ENCODE measurements around the gene BLCAP. TPM values are rescaled to one million over a fixed set of nuclear protein-coding genes. Genes with fewer than 3 reads are reported as not detected.
"Not testable (repeated sequence)": the region's sequence is repeated elsewhere in the genome, so short reads cannot be mapped to it uniquely, and the experiment has no call there.

The BLCAP gene, protein sequence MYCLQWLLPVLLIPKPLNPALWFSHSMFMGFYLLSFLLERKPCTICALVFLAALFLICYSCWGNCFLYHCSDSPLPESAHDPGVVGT
- 90.3 TPM for total RNA-seq

DNA sequence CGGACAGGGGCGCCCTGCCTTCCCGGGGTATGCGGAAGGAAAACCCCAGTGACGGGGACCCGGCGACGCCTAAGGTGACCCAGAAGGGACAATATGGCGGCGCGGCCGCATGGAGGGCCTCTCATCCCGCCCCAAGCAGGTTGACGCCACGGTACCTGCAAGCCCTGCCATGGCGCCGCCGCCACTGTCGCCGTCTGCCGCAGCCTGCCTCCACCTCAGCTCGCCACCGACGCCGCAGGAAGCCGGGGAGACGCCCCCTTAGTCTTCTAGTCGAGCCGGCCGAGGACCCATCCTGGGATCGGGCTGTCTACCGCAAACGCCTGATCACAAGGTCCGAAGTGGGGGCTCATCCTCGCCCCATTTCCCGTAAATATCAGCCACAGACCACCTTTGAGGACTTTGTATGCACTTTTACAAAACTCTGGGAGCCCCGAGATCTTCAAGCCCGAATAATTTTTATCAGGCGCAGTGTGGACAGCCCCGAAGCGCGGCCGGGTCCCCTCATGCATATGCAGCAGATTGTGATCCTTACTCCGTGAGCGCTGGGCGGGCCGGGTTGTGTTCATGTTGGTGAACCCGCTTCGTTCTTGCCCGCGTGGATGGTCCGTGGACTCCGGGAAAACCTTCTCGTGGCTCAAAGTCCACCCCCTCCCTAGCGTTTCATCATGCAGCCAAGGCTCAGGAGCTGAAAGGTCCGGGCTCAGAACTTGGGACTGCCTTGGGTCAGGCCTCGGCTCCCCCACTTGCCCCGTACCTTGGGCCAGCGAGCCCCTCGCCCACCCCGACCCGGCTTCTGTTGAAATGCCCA is at the start of gene BLCAP:
BLCAP (minus strand) TSS at position 239 of the 808 bp plus-strand sequence. CDS start 8,702 bp downstream, outside the sequence.
- peak; percentile 89 for DNase-seq (ENCODE audit: low spot score)

DNA sequence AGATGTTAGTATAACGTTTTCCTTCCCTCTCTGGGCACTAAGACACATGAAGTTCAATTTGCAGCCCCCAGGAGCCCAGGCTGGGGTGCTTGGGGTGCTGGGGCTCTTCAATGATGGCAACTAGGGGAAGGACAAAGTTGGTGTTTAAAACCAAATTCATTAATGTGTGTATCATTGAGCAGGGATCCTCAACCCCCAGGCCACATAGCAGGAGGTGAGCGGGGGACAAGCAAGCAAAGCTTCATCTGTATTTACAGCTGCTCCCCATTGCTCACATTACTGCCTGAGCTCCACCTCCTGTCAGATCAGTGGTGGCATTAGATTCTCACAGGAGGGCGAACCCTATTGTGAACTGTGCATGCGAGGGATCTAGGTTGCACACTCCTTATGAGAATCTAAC is 49.8 kb upstream of the BLCAP start:
- not testable (repeated sequence) for DNase-seq (ENCODE audit: low spot score)

DNA sequence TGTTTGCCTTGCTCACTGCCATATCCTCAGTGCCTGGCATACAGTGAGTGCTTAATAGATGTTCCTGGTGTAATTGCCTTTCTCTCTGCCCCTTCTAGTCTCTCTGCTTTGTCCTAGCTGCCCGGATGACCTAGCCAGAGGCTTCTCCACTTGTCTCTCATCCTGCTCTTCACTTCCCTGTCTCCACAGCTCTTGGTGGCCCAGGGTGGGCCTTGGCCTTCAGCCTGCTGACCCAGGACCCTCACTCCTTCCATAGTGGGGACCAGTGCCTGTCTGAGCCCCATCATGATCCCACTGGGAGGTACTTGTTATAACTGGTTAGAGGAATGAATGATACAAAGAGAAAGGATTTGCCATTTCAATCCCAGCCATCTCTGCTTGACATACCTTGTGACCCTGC is 49.2 kb upstream of the BLCAP start:
- no peak for DNase-seq (ENCODE audit: low spot score)

DNA sequence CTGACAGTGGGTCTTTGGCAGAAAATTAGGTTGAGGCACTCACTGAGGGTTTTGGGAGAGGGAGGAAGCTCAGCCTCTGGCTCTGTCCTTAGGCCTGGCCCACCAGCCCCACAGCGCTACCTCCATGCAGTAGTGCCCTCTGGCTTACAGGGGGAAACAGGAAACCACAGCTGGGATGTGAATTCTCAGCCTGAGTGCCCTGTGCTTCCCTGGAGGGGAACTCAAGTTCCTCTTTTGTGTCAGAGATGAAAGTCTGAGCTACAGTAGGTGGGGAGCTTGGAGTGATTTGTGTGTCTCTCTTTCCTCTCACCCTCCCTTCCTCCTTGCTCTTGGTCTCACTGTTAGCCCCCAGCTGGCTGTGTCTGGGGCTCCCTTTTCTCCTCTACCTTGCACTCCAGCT is 48.2 kb upstream of the BLCAP start:
- DNase-seq (ENCODE audit: low spot score) = no peak

DNA sequence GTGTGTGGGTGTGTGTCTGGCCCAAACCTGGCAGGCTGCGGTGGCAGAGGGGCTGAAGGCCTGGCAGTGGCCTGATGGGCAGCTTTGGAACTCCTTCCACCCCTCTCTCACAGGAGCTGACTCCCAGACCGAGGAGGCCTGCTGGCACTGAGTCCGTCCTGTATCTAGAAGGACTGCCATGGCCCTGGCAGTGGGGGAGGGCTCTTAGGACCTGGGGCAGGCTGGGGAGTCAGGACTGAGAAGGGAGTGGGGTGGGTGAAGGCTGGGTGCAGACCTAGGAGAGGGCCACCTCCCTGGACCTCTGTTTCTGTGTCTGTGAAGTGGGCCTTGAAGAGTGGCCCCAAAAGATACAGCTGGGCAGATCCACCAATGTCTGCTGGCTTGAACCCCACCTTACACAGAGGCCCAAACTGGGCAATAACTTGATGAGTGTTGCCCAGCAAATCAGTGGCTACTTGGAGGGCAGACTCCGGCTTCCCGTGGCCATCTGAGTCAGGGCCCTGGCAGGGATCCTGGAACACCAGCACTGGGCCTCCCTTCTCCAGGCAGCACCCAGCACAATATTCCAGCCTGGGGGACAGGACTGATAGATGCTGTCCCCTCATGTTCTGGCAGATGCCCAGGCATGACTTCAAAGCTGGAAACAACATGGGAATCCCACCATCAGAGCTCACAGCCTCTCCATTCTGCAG is 46.7 kb upstream of the BLCAP start:
- no peak for DNase-seq (ENCODE audit: low spot score)

DNA sequence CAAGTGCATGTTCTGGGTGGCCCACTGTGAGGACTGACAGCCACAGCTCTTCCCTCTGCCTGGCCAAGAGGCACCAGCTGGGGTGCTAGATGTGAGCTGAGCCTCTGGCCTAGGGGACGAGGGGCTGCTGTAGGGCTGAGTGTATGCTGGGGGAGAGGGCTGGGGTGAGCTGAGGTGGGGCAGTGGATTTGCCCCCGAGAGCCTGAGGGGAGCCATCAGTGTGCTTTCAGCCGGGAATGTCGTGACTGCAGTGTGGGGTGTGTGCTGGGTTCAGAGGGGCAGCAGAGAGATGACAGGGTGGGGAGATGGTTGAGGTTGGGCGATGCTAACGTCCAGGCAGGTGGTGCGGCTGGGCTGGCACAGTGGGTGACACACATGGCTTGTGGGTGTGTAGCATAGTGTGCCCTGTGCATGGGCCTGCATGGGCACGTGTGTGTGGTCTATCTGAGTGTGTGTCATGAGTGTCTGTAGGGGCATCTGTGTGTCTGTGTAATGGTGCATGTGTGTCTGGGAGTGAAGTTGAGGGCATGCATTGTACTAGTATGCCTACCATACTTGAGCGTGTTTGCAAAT is 46.0 kb upstream of the BLCAP start:
- no peak for DNase-seq (ENCODE audit: low spot score)

DNA sequence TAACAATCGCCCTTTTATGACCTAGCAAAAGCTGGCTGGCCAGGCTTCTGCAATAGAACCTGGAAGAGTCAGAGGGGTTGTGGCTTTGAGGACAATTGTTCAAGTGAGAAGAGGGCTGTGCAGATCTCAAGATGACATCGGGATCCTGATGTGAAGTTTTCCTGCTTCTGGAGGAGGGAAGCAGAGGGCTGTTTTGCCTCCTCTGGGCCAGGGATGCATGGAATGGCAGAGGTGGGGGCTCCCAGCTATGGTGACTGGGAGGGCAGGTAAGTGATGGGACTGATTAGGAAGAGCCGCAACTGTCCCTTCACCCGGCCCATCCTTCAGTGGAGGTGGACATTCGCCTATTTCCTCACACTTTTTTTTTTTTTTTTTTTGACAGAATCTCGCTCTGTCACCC is 43.4 kb upstream of the BLCAP start:
- DNase-seq (ENCODE audit: low spot score) = no peak

DNA sequence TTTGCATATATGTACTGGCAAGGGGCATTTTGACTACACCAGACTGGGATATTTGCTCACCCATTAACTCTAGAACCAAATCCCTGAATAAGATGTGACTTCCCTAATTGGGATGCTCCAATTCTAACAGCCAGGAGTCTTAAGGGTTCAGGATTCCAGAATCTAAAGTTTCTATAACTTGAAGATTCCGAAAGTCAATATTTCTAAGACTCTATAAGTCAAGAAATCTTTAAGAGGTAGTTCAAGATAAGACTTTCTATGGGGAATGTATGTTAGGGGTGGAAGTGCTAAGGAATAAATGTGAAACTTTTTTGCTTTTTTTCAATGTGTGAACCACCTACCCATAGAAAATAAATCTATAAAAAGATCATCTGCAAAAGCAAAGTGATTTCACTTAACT is 42.7 kb upstream of the BLCAP start:
- no peak for DNase-seq (ENCODE audit: low spot score)

DNA sequence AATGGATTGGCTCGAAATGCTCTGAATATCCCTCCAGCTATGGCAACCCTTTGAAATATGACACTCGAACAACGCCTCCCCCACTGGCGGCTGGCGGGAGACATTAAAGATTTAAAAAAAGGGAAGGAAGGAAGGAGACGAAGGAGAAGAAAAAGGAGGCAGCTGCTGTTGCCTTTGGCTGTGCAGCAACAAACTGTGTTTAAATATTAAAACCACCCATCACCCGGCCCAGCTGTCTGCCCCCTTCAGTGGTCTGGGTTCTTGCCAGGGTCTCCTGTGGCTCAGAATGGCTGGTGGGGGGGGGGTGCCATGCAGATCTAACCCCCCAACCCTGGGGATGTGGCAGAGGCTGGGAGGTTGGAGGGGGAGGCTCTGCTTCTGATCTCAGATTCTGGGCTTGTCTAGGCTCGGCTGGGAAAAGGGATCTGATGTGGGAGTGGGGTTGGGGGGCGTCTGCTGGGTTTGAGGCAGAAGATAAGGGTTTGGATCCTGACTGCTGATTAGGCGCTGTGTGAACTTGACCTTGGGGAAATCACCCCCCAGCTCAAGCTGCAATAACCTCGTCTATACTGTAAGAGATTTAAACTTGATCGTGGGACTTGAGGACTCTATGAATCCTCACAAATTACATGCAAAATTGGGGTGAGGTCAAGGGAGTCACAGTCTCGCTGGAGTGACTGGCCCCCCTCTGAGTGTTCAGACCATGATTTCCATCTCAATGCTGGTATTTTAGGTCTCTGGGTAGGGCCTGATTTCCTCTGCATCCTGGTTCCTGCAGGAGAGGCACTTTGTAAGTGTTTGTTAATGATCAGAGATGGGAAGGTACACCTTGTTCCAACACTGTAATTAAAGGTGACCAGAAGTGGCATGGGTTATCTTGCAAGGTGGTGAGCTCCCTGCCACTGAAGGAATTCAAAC is 40.3 kb upstream of the BLCAP start:
- DNase-seq (ENCODE audit: low spot score) = no peak

DNA sequence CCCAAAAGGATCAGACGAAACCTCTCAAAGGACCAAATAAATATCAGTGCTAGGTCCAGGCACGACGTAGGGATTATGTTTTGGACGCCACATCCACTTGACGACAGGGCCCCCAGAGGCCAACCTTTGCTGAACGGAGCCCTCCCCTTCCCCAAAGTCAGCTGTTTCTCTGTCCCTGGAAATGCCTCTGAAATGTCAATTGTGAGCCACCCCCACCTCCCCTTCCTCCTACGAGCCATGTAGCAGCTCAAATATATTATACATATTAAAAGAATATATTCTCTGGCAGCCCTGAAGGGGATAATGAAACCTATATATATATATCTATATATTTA is 39.6 kb upstream of the BLCAP start:
- no peak for DNase-seq (ENCODE audit: low spot score)

DNA sequence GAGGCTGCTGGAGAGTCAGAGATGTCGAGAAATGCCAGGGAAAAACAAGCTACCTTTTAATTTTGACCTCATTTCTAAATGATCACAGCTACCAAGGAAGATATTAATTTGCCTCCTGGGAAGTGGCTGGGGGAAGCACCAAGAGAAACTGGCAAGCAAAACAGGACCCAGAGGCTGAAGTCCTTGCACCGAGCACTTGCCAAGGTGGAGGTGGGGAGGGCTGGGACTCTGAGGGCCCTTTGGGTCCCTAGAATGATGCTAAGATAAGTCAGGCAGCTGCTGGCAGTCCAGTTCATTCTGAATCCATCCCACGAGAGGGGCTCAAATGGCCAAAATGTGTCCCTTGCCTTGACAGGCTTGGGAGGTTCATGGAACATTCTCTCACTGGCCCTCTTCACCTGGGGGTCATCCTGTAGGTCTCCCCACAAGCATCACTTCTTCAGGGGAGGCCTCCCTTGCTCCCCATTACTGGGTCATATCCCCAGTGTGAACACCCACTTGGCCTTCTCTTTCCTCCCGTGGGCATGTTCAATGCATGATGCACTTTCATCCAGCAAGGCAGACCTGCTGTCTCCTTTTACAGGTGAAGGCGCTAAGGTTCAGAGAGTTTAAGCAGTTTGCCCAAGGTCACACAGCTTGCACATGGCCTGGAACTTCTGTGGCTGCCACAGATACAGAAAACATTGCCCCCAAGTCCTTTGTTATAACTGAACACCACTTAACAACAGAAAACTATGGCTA is 39.1 kb upstream of the BLCAP start:
- no peak for DNase-seq (ENCODE audit: low spot score)

DNA sequence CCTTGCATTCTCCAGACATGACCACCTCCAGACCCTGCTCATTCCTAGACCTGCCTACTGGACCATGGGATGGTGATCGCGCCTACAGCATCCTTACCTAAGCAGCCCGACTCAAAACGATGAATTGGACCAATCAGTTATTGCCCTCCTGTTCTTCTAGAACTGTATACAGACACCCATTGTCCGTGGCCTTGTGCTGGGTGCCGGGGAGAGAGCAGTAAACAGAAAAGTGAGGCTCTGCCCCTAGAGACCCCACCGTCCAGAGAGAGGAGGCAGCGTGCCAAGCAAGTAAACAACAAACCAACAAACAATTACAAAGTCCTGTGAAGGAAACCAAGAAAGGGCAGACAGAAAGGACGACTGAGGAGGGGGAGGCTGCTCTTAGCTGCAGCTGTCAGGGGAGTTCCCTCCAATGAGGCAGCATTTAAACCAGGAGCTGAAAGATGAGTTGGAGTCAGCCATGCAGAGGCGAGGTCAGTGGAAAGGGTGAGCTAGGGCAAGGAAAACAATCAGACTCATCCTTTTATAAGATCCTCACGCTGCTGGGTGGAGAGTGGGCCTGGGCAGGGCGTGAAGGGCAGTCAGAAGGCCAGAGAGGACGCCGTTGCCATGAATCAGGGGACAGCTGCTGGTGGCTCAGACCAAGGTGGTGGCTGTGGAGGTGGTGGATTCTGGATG is 37.6 kb upstream of the BLCAP start:
- no peak for DNase-seq (ENCODE audit: low spot score)

DNA sequence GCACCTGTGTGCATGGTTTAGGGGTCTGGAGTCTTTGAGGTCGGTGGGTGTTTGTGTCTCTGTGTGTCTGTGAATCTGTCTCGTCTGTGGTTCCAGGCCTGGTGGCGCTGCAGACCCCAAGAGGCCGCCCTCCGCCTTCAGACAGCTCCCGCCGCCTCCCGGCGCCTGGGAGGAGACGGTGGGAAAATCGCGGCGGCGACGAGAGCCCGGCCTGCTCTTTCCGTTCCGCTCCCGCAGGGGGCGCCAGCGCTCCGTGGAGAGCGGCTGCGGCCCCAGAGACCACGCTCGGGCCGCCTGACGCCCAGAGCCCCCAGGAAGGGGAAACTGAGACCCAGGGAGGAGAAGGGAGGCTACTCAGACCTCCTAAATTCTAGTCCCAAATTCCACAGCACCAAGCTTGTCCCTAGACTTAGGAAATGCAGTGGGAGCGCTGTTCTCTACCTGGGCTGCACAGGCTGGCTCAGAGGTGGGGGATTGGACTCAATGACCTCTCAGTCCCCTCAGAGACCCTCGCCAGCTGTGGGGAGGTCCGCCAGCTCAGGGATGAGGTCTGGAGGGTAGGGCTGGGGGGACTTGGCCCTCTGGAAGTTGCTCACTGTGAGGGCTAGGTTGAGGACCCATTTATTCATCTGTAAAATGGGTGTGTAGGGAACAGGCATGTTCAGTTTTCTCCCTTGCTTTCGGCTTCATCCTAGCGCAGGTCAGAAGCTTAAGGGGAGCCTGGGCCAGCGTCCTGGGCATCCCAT is 36.9 kb upstream of the BLCAP start:
- peak; percentile 25 for DNase-seq (ENCODE audit: low spot score)

DNA sequence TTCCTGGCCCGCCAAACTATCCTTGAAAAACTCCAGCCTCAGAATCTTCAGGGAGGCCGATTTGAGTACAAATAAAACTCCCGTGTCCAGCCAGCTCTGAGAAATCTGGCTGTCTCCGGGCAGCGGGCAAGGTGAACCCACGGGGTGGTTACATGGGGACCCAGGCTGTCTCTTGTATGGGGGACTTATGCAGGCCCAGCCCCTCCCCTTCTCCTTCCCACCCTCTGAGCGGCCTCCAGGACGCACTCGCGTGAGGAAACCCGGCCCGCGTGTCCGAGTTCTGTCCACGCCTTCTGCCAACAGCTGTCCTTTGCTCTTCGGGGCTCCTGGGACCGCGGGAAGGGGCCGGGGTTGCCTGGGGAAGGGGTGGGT is 36.3 kb upstream of the BLCAP start:
- DNase-seq (ENCODE audit: low spot score) = no peak

DNA sequence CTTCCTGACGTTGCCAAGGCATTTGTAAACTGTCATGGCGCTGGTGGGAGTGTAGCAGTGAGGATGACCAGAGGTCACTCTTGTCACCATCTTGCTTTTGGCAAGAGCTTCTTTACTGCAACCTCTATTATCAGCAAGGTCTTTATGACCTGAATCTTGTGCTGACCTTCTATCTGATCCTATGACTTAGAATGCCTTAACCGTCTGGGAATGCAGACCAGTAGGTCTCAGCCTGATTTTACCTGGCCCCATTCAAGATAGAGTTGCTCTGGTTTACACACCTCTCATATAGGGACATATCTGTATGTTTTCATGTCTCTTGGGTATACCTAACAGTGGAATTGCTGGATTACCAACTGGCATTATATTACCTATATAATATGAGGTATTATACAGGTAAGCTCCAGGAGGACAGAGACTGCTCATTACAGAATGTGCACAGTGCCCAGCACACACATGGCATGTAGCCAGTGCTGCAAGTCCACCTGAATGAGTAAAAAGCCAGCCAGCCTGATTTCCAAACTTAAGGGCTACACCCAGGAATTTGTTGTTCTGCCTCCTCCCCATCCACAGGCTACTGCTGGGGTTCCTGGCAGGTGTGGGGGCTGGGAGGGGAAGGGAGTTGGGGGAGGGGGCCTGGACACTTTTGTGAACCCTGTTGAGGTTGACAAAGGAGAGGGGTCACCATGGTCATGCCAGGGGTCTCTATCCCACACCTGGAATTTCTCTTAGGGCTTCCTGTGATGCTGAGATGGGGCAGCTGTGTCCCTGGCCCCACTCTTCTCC is 35.2 kb upstream of the BLCAP start:
- no peak for DNase-seq (ENCODE audit: low spot score)

DNA sequence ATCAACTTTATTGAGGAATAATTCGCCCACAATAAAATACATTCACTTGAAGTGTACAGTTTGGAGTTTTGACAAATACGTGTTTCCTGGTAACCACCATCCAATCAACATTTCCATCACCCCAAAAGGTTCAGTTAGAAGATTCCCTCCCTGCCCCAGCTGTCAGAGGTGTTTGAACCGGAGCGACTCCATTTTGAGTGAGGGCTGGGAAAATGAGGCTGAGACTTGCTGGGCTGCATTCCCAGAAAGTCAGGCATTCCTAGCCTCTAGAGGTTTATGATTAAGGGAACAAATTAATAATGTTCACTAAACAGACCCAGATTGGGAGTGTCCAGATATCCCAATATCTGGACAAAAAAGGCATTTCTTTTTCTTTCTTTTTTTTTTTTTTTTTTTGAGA is 33.0 kb upstream of the BLCAP start:
- no peak for DNase-seq (ENCODE audit: low spot score)

DNA sequence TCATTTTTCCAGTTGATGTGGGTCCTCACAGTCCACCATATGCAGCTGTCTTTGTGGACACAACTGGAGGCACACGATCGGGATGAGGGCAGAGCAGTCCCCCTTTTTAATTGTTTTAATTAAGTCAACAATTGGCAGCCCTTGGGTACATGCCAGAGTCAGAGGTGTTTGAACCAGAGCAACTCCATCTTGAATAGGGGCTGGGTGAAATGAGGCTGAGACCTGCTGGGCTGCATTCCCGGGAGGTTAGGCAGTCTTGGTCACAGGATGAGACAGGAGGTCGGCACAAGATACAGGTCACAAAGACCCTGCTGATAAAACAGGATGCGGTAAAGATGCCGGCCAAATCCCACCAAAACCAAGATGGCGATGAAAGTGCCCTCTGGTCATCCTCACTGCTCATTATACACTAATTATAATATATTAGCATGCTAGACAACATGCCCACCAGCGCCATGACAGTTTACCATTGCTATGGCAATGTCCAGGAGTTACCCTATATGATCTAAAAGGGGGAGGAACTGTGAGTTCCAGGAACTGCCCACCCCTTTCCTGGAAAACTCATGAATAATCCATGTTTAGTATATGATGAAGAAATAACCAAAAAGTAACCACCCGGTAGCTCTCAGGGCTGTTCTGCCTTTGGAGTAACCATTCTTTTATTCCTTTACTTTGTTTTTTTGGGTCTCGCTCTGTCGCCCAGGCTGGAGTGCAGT is 31.8 kb upstream of the BLCAP start:
- no peak for DNase-seq (ENCODE audit: low spot score)

DNA sequence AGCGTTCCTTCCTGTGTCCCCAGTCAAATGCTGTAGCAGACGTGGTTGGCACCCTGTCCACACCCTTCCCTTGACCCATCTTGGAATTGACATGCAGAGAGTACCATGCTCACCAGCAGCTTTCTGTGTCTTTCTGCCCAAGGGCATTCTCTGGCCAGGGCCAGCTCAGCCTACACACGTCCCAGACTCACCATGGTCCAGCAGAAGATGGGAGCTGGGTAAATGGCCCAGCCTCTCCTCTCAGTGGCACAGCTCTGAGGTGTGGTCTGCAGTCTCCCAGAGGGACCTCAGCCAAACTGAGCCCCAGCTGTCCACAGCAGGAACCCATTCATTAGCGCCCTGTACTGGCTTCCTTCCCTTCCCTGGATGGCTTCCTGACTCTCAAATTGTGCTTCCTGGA is 31.1 kb upstream of the BLCAP start:
- DNase-seq (ENCODE audit: low spot score) = no peak
